HG03342 (cell line): ENCODE results near the gene ESR2.

Experiments used
- ATAC-seq: cut with Tn5 transposase; IDR thresholded peaks from one replicate; pipeline ENCODE4 v1.9.1; 2021; ENCODE audit warnings: mild to moderate bottlenecking, moderate library complexity; ENCODE audit not compliant: unreplicated experiment

Gene ESR2

DNA sequence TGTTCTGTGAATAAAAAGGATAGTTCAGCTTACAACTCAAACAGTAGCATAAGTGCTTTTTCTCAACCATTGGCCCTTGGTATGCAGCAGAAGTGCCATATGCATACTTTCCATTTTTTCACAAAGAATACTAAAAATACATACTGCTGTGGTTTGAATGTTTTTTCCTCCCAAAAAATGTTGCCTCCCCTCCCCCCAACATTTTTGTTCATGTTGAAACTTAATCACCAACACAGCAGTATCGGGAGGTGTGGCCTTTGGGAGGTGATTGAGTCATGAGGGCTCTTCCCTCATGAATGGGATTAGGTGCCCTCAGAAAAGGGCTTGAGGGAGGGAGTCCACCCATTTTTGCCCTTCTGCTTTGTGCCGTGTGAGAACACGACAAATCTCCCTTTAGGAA is 198.6 kb downstream of the ESR2 start:
- no peak for ATAC-seq

DNA sequence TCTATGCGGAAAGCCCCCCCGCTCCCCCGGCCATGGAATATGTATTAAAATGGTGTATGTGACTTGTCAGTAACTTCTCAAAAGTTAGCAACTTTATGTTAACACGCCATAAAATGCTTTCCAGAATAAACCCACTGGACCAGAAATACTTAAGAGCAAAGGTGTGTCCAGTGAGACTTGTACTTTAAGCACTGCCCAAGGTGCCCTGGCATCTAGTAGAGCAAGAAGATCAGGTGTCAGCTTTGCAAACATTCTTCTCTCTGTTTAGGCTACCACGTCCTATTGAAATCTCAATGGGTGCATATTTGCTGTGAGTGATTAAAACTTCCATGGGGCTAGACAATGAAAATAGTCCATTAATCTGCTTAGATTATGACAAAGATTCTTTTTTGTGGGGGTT is 201.2 kb downstream of the ESR2 start:
- ATAC-seq: no peak

DNA sequence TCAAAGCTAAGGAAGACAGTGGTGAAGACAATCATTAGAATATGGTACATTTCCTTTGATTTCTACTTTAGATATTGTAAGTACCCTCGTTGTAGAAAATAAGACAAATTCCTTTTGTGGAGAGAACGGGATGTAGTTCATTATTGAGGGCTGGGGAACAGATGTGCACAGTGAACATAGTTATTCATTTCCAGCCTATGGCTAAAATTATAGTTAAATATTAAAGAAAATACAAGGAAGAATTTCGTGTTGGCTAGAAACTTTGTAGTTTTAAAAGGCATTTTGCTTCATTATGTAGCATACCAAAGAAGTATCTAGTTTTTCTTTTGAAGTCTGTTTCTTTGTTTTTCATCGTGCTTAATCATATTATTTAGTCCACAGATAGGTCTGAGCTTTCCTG is 201.8 kb downstream of the ESR2 start:
- no peak for ATAC-seq

DNA sequence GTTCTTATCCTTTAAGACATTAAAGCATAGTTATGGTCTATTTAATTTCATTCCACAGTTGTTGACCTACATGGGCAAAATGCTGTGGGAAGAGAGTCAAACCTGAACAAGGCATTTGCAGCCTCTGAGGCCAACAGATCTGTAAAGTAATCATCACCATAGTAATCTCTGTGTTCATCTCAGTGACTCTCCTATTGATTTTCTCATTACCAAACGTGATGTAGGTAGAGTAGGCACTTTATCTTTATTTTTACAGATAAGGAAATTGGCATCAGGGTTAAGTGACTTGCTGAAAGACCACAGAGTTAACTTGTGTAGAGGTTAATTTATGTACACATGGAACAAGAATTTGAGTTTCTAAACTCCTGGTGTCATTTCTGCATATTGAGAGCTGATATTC is 203.0 kb downstream of the ESR2 start:
- no peak for ATAC-seq

DNA sequence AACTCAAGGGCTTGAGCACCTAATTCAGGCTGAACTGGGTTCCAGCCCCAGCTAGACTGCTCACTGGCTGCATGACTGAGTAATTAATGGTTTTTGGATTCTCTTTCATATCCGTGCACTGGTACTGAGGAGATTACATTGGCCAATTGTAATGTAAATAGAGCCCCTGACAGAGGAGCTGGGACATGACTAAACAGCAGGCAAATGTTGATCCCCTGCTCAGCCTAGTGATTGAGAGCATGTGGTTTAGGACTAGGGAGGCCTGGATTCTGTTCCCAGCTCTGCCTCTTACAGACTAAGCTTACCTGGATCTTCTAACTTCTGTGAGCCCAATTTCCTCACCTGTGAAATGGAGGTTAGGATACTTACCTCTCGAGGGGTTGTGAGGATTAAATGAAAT is 204.3 kb downstream of the ESR2 start:
- no peak for ATAC-seq

DNA sequence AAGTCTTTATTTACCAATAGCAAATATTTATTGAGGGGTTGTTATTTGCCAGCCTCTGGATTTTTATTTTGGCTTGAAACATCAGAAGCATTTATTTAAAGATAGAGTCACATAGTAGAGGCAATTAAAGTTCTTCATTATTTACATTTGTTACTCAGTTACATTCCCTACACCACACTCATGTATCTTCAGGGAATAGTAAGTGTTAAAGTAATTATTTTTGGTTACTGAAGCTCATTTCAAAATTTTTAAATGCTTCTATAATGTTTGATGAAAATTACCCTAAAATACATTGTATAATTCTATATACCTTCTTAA is 205.6 kb downstream of the ESR2 start:
- ATAC-seq: no peak

DNA sequence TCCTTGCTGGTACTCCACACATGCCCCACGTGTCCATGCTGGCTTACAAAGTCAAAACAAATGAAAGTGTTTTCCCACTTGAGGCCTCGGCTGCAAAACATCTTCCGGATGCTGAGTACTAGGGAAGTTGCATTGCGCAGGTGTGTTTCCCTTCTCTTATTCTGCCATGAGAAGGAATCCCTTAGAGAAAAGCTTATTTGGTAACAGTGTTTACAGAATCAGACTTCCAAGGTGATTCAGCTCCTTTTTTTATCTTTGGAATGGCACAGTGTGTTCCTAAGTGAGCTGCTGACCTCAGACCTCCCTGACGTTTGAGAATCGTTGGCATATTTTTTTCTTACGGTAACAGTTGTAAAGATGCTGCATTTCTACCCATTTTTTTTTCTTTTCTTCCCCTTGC is 211.3 kb downstream of the ESR2 start:
- ATAC-seq: no peak

DNA sequence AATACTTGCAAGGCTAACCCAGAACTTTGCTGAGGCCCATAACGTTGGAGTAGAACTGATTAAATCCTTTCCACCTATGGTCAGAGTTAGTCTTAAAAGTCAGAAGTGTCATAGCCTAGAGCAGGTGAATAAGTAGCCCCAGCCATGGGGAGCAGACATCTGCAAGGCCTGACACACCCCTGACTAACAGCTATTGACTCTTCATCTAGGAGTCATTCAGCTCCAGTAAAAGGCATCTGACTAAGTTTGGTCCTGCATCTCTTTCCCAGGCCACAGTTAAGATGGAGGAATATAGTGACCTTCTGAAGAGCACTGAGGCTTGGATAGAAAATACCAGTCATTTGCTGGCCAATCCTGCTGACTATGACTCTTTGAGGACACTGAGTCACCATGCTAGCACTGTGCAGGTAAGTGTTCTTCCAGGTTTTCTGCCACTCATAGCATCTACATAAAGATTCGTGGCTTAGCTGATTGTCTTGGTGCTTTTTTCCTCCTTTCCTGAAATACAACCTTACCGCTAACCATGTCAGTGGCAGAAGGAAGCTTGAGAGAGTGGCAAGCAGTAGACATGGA is 212.9 kb downstream of the ESR2 start:
- ATAC-seq: no peak

DNA sequence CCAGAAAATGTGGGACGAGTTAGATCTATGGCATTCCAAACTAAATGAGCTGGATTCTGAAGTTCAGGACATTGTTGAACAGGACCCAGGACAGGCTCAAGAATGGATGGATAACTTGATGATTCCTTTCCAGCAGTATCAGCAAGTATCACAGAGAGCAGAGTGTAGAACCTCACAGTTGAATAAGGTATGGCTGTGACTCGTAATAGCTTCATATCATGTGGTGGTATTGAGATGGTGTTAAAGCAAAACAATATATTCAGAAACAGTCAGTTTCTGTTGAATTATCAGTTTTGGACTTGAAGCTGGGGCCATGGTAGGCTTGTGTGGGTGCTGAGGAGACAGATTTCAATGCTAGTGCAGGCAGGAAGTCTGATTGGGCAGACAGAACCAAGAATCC is 213.7 kb downstream of the ESR2 start:
- no peak for ATAC-seq

DNA sequence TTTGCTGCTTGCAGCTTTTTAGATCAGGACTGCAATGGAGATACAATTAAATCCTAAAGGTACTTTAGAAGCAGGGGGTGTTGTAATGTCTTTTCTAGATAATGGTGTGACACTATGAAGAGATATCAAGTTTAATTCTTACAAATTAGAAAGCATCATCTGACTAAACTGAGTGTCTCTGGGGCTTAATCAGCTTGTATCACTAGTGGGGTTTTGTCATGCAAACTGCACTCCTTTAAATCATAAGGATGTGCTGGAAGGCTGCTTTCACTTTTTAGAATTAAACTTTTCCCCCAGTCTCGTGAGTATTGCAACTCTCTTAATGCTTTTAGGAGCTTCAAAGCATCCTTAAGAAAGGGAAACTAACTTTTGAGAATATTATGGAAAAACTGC is 218.6 kb downstream of the ESR2 start:
- no peak for ATAC-seq

DNA sequence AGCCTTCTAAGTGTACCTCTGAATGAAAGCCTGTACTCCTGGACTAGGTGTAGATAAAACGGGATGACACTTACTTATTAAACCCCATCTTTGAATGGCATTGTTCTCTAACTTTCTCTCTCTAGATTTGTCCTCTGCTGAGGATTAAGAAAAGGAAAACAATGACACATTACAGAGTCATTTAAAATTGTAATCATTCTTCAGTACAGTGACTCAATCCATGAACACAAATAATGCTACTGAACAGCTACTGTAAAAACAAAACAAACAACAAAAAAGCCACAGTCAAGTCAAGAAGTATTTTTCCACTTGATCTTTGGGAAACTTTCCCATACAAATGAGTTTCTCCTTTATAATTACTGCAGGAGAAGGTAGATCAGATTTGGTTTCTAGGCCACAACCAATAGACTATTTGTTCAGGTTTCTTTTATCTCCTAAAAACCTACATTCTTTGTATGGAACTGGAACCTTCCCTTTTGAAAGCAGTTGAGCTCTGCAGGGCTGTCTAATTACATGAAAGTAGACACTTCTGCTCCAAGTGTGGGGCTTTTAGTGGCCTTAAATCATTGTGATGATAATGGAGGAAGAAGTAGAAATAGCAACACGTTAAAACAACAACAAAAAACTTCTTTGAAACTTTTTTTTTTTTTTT is 219.1 kb downstream of the ESR2 start:
- no peak for ATAC-seq

DNA sequence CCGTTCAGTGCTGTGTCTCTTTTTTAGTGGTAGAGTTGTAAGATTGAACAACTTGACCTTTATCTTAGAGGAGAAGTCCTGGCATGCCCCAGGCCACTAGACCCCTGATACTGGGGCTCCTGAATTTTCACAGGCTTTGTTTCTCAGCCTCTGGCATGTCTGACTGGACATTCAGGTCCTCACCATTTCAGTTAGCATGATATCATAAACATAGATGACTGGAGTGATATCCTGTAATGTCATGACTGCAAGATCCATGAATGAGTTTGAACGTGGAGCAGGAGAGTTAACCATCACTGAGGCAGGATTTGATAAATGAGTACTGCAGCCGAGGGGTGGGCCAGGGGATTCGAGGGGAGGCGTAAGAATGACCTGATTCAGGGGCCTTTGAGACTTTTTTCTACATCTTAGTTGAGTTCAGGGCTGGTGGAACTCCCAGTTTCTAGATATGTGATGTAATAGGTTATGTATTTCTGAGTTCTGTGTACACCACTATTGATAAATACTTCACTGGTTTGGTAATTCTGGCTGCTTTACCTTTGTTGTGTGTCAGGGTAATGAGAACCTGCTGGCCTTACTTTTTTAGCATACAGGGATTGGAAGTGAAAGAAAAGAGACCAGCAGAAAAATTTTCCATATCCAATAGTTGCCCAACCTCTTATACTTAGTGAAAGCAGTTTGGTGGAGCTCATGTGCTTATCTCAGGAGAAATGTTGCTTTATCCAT is 224.4 kb downstream of the ESR2 start:
- no peak for ATAC-seq

DNA sequence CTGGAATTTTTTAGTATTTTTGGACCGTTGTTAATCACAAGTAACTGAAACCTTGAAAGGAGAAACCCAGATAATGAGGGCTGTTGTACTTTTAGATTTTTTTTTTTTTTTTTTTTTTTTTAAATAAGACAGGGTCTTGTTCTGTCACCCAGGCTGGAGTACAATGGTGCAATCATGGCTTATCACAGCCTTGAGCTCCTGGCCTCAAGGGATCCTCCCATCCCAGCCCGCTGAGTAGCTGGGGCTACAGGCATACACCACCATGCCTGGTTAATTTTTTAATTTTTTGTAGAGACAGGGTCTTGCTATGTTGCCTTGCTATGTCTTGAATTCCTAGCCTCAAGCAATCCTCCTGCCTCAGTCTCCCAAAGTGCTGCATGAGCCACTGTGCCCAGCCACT is 229.7 kb downstream of the ESR2 start:
- ATAC-seq: no peak

DNA sequence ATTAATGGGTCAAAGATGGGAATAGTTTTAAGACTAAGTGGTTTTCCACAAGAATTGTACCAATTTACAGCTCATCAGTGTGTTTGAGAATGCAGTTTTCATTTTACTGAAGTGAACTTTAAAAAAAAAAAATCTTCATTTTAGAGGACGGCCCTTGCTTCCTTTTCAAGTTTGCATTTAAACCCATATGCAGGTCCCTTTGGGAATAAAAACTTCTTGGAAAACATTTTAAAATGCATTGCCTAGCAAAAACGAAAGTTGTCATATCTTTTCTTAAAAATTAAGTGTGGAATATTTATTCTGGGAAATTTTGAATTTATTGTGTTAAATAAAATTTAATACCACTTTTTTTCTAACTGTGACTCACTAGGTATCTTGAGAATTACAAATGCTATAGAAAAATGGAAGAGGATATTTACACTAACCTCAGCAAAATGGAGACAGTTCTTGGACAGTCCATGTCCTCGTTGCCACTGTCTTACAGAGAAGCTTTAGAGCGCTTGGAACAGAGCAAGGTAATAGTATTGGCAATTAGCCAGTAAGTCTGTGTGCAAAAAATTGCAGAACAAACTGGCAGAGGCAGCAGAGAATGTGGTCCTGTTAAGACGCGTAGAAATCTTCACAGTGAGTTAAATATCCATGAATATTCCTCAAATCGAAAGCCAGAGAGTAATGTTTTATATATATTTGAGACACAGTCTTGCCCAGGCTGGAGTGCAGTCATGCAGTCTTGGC is 231.6 kb downstream of the ESR2 start:
- no peak for ATAC-seq

DNA sequence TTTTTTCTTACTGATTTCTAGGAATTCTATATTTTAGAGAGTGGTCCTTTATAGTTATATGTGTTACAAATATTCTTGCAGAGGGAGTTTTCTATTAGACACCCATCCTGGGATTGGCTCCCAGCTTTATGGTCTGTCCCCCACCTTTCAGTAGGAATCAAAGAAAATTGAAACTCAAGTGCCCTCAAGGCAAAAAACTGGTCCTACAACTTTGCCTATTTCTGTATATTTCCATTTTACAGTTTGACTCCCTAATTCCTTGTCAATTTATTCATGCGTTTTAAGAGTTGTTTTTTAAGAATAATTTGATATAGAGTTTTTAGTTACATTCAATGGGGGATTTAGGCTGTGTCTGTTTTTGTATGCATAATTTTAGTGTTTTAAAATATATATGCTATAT is 232.5 kb downstream of the ESR2 start:
- no peak for ATAC-seq

DNA sequence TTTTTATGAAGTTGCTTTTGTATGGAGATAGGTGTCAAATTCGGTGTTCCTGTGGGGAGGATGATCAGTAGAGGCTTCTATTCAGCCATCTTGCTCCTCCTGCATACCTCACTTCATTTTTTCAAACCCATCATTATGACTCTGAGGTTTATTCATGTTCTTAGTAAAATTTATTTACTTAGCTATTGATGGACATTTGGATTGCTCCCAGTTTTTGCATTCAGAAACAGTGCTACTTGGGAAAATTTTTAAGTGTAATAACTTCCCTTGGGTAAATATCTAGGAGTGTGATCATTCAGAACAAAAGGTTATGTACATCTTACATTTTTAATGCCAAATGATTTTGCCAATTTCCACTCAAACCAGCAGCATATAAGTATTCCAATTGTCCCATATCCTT is 233.1 kb downstream of the ESR2 start:
- ATAC-seq: no peak

DNA sequence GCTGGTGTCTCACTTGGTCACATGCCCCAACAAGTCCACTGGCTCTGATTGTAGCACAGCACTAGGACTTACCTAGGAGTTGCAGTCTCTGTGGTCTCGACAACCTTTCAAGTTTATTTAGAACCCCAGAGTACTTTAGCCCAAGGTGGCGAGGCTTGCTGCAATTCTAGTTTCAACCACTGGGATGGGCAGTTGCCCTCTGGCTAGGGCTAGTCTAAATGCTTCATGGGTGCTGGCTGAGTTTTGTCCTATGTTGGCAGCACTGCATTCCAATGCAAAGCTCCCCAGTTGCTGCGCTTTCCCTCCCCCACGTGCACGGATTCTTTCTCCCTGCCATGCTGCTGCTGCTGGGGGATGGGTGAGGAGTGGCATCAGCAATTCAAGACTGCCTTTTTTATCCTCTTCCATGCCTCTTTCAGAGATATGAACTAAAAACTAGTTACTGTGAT is 233.5 kb downstream of the ESR2 start:
- no peak for ATAC-seq

DNA sequence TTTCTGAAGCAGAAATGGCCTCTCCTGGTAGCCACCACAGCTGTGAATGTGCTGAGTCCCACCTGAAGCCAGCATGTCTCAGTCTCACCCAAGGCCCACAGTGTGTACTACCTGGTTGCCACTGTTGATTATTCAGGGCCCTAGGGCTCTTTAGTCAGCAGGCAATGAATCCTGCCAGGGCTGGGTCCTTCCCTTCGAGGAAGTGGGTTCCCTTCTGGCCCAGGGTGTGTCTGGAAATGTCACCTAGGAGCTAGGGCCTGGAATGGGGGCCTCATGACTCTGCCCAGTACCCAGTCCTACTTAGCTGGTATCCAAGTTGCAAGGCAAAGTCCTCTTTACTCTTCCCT is 234.0 kb downstream of the ESR2 start:
- ATAC-seq: no peak

DNA sequence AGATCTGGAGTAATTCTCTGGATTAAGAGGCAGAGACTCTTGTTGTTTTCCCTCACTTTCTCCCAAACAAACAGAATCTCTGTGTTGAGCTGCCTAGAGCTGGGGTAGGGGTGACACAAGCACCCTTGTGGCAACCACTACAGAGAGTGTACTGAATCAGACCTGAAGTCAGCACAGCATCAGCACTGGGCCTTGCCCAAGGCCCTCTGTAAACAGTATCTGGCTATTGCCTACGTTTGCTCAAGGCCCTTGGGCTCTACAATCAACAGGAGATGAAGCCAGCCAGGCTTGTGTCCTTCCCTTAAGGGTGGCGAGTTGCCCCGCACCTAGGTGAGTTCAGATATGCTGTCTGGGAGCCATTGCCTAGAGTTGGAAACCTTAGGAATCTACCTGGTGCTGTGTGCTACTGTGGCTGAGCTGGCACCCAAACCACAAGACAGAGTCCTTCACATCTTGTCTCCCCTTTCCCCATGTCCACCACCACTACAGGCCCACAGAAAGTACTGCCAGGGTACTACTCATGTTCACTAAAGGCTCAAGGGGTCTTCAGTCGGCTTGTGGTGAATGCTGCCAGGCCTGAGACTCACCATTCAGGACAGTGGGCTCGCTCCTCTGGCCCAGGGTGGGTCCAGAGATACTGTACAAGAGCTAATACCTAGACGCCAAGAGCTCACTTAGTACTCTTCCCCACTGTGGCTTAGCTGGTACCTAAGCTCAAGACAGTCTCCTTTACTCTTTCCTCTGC is 234.5 kb downstream of the ESR2 start:
- ATAC-seq: no peak

DNA sequence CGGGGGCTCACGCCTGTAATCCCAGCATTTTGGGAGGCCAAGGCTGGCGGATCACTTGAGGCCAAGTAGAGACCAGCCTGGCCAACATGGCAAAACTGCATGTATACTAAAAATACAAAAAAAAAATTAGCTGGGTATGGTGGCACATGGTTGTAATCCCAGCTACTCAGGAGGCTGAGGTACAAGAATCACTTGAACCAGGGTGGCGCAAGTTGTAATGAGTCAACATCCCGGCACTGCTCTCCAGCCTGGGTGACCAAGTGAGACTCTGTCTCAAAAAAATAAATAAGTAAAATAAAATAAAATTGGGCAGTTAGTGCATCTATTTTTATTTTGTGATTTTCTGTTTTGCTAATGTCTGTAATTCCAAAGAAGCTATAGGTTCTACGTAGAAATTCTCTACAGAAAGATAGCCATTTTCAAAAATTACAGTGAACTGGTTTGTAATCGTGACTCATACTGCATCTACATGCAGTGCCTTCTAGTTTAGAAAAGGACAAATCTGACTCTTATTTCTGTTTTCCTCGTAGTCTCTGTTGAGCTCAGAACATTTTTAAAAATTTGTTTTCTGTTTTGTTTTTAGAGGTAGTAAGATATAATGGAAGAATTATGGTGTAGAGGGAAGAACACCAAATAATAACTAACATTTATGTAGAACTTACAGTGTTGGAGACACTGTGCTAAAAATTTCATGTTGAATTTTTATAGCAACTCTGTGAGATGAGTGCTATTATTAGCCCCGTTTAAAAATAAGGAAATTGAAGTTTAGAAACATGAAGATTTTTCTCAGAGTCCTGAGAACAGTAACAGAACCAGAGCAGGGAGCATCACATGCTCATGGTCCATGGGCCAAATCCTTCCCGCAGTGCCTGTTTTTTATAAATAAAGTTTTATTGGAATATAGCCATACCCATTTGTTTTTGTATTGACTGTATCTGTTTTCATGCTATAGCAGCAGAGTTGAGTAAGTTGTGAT is 240.2 kb downstream of the ESR2 start:
- no peak for ATAC-seq
